CD14-positive monocyte (primary cell): Measurements from ENCODE around the gene SNUPN. TPM values are rescaled to one million over a fixed set of nuclear protein-coding genes. Genes with fewer than 3 reads are reported as not detected.
A peak's percentile ranks its signal among the peaks of the same experiment; 100 is the strongest.

Experiments
- DNase-seq, 3 donors: peaks; one replicate each; pipeline ENCODE4 v3.0.0-alpha.2; 2011 to 2022
- H2AFZ ChIP-seq: 2 replicates; pipeline ENCODE4 v1.6.0; 2012; ENCODE audit warnings: mild to moderate bottlenecking, low read depth, low read length, inconsistent platforms; ENCODE audit not compliant: insufficient read depth, poor library complexity, severe bottlenecking
- H3K27ac ChIP-seq, 2 donors: 1 replicate in 1 of 2; 2 replicates in 1 of 2; pipeline ENCODE4 v1.5.1; 2012 to 2013; ENCODE audit warnings: low read length in 2 of 2, control low read depth in 1 of 2, inconsistent platforms in 1 of 2, low read depth in 1 of 2, mild to moderate bottlenecking in 1 of 2
- H3K27me3 ChIP-seq, 2 donors: one replicate each; pipeline versions ENCODE4 v1.6.0 to v1.6.1; 2011 to 2013; ENCODE audit warnings: low read length in 2 of 2; ENCODE audit not compliant: control insufficient read depth in 2 of 2, insufficient read depth in 2 of 2
- H3K36me3 ChIP-seq, 2 donors: replicated peaks in 1 of 2; 1 replicate in 1 of 2; 2 replicates in 1 of 2; pipeline versions ENCODE4 v1.5.1 to v1.6.1; 2012 to 2013; ENCODE audit warnings: low read length in 2 of 2, control low read depth in 1 of 2, inconsistent platforms in 1 of 2, mild to moderate bottlenecking in 1 of 2; ENCODE audit not compliant: insufficient read depth in 2 of 2, control insufficient read depth in 1 of 2
- H3K4me1 ChIP-seq, 2 donors: 1 replicate in 1 of 2; 2 replicates in 1 of 2; pipeline versions ENCODE4 v1.5.1 to v1.6.1; 2012 to 2013; ENCODE audit warnings: low read length in 2 of 2, control low read depth in 1 of 2, inconsistent platforms in 1 of 2, mild to moderate bottlenecking in 1 of 2, moderate library complexity in 1 of 2; ENCODE audit not compliant: insufficient read depth in 2 of 2, control insufficient read depth in 1 of 2
- H3K4me2 ChIP-seq: replicated peaks from 2 replicates; pipeline ENCODE3; 2012; ENCODE audit warnings: low read length, moderate library complexity, mild to moderate bottlenecking; ENCODE audit not compliant: poor library complexity, severe bottlenecking; ENCODE audit errors: extremely low read depth
- H3K4me3 ChIP-seq, 3 experiments: fragments of 200-600 bp in 1 of 3; sonication (generic) in 1 of 3; replicated peaks in 1 of 3; 1 replicate in 2 of 3; 2 replicates in 1 of 3; pipeline ENCODE4 v1.5.1; 2011 to 2013; ENCODE audit warnings: low read length in 3 of 3, mild to moderate bottlenecking in 3 of 3, control low read depth in 2 of 3, low read depth in 2 of 3, inconsistent platforms in 1 of 3, moderate library complexity in 1 of 3
- H3K79me2 ChIP-seq: 2 replicates; pipeline ENCODE4 v1.6.0; 2012; ENCODE audit warnings: mild to moderate bottlenecking, control low read depth, inconsistent platforms, low read length, moderate library complexity; ENCODE audit not compliant: insufficient read depth
- H3K9ac ChIP-seq: 2 replicates; pipeline ENCODE4 v1.6.0; 2017; ENCODE audit warnings: low read length, mild to moderate bottlenecking; ENCODE audit not compliant: insufficient read depth, poor library complexity, severe bottlenecking
- H3K9me3 ChIP-seq, 2 donors: replicated peaks in 1 of 2; 1 replicate in 1 of 2; 2 replicates in 1 of 2; pipeline versions ENCODE4 v1.5.1 to v1.6.1; 2012 to 2013; ENCODE audit warnings: low read length in 2 of 2, control low read depth in 1 of 2; ENCODE audit not compliant: control insufficient read depth in 1 of 2, insufficient read depth in 1 of 2
- H4K20me1 ChIP-seq: 2 replicates; pipeline ENCODE4 v1.6.0; 2012; ENCODE audit warnings: mild to moderate bottlenecking, low read length, control low read depth, moderate library complexity; ENCODE audit not compliant: insufficient read depth
- H3K27ac Mint-ChIP-seq, 7 donors: one replicate each; pipeline ENCODE4 v1.8.0; 2020; ENCODE audit warnings: mild to moderate bottlenecking in 7 of 7, mixed read lengths in 7 of 7, moderate library complexity in 6 of 7, inconsistent platforms in 2 of 7
- H3K27me3 Mint-ChIP-seq, 3 donors: one replicate each; pipeline ENCODE4 v1.8.0; 2021 to 2022; ENCODE audit warnings: low read depth in 3 of 3, mild to moderate bottlenecking in 3 of 3, mixed read lengths in 3 of 3, moderate library complexity in 3 of 3, inconsistent platforms in 1 of 3
- H3K36me3 Mint-ChIP-seq, 2 donors: one replicate each; pipeline ENCODE4 v1.8.0; 2020; ENCODE audit warnings: mixed read lengths in 2 of 2, inconsistent platforms in 1 of 2, mild to moderate bottlenecking in 1 of 2
- H3K4me1 Mint-ChIP-seq: one replicate; pipeline ENCODE4 v1.8.0; 2020; ENCODE audit warnings: mild to moderate bottlenecking, mixed read lengths
- H3K4me3 Mint-ChIP-seq, 2 donors: one replicate each; pipeline ENCODE4 v1.8.0; 2020; ENCODE audit warnings: mild to moderate bottlenecking in 2 of 2, mixed read lengths in 2 of 2, moderate library complexity in 1 of 2
- H3K9me3 Mint-ChIP-seq, 7 donors: one replicate each; pipeline ENCODE4 v1.8.0; 2020 to 2022; ENCODE audit warnings: mixed read lengths in 7 of 7, mild to moderate bottlenecking in 6 of 7, moderate library complexity in 6 of 7, inconsistent platforms in 2 of 7
- WGBS: methylation state at CpG from one replicate; pipeline ENCODE4 v1.1.5; 2013; ENCODE audit warnings: missing lambda C conversion rate; ENCODE audit not compliant: insufficient coverage; 5-methylcytosine and 5-hydroxymethylcytosine counted together
- intact Hi-C, 2 donors: fragments of 100-400 bp; cut with micrococcal nuclease; formaldehyde crosslinking; loops; one replicate each; pipeline versions ENCODE4 v1.15.0 to v1.15.1; 2023
- polyA plus RNA-seq, 3 donors: library from polyadenylated mRNA; depleted of rRNA in 1 of 3; unstranded in 2 of 3; stranded (reverse) in 1 of 3; fragments of 300-500 nt in 2 of 3; fragments of >200 nt in 1 of 3; fragmentation: Illumina TruSeq in 2 of 3; gene quantifications; 1 replicate in 2 of 3; 2 replicates in 1 of 3; pipeline ENCODE4 v1.2.3, GENCODE V29; 2012 to 2021
- TF ChIP-seq, protein P1 (sequence below): fragments of 200-600 bp; IDR thresholded peaks from one replicate; pipeline ENCODE4 v1.8.0; 2022; ENCODE audit warnings: antibody characterized with exemption, mild to moderate bottlenecking

Gene SNUPN
- polyA plus RNA-seq, 3 donors, result 11.7 to 31.8 (median 29.3) TPM

DNA sequence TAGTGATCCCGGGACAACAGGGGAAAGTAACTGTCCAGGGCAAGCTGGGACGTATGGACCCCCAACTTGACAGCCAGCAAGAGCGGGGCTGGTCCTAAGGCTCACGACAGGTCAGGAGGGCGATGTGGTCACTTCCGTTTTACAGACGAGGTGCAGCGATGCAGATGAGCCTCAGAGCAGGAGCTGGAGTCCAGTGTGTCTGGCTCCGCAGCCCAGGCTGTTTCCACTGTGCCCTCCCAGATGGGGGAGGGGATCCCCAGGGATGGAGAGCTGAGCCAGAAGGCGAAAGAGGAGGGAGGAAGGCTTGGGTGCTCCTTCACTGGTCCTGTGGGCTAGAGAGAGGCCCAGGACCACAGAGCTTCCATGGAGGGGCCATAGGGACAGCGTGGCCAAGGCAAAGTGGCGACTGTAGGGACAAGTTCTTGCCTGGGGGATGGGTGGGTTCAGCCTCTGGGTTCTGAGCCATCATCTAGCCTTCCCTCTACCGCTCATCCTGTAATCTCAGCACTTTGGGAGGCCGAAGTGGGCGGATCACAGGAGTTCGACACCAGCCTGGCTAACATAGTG, 27.9 kb upstream of the SNUPN start:
- H3K36me3 ChIP-seq, result peaks cover 0 to 31% of the 10 kb centered on the region in 2 donors
- Mint-ChIP-seq H3K27me3 (peaks cover 3 to 6% (median 3%) of the 10 kb centered on the region in 3 donors), H3K9me3 (peaks cover 0 to 1% (median 0%) of the 10 kb centered on the region in 7 donors), H3K4me1 (peaks cover 44% of the 10 kb centered on the region), H3K27ac (no peak overlapping the region), H3K36me3 (peaks cover 36 to 43% of the 10 kb centered on the region in 2 donors), H3K4me3 (no peak overlapping the region)
- no peak overlapping the region for H3K4me3 ChIP-seq
- H4K20me1 ChIP-seq, result peaks cover 41% of the 10 kb centered on the region
- H3K79me2 ChIP-seq, result no peaks in the 10 kb centered on the region
- intact Hi-C loops, result no loop called here
- H2AFZ ChIP-seq, result no peak overlapping the region
- no peak for DNase-seq
- no peak overlapping the region for H3K4me2 ChIP-seq
- WGBS, result 99% methylated on average over 11 of the region's 16 CpGs
- H3K9ac ChIP-seq, result no peak overlapping the region
- no peaks in the 10 kb centered on the region for H3K9me3 ChIP-seq
- H3K27me3 ChIP-seq, result no peaks in the 10 kb centered on the region
- no peak overlapping the region for H3K27ac ChIP-seq
- peaks cover 18 to 40% of the 10 kb centered on the region in 2 donors for H3K4me1 ChIP-seq
- TF ChIP-seq, protein P1, sequence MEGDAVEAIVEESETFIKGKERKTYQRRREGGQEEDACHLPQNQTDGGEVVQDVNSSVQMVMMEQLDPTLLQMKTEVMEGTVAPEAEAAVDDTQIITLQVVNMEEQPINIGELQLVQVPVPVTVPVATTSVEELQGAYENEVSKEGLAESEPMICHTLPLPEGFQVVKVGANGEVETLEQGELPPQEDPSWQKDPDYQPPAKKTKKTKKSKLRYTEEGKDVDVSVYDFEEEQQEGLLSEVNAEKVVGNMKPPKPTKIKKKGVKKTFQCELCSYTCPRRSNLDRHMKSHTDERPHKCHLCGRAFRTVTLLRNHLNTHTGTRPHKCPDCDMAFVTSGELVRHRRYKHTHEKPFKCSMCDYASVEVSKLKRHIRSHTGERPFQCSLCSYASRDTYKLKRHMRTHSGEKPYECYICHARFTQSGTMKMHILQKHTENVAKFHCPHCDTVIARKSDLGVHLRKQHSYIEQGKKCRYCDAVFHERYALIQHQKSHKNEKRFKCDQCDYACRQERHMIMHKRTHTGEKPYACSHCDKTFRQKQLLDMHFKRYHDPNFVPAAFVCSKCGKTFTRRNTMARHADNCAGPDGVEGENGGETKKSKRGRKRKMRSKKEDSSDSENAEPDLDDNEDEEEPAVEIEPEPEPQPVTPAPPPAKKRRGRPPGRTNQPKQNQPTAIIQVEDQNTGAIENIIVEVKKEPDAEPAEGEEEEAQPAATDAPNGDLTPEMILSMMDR, result no peak

DNA sequence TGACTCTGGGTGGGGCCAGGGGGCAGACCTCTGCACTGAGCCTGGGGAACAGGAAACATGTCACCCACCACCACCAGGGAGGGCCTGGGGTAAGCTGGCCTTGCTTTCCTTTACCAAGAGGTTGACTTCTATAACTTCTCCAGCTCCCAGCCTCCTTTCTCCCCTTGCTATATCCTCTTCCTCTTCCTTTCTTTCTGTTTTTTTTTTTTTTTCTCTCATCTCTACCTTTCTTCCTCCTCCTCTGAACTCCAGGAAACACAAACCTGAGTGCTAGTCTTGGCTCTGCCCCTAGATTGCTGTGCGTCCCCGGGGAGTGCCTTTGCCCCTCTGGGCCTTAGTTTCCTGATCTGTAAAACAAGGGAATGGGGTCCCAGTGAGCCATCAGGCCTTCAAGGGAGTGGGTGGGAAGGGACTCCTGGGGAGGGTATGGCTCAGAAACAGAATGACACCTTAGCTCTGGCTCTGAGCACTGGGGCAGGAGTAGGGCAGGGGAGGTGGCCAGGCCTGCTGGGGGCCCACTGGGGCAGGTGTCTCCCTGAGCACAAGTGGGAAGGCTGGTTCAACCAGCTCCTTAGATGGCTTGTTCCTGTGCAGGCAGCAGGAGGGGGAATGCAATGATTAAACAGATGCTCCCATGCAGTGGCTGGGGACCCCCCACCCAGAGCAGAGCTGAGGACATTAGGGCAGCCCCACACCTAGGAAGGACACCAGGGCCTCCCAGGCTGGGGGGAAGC, 26.5 kb upstream of the SNUPN start:
- H2AFZ ChIP-seq, result no peak overlapping the region
- H3K9ac ChIP-seq, result peak overlapping the region; percentile 21
- no CpG with 5 or more reads among the region's 2 CpGs for WGBS
- H3K27me3 ChIP-seq, result no peaks in the 10 kb centered on the region
- Mint-ChIP-seq H3K27ac (peak overlapping the region in 3 of 7 donors; percentile 14 to 60 (median 29)), H3K9me3 (peaks cover 0 to 1% (median 0%) of the 10 kb centered on the region in 7 donors), H3K4me1 (peaks cover 49% of the 10 kb centered on the region), H3K36me3 (peaks cover 29 to 33% of the 10 kb centered on the region in 2 donors), H3K27me3 (peaks cover 4 to 7% (median 5%) of the 10 kb centered on the region in 3 donors), H3K4me3 (peak overlapping the region in 1 of 2 donors; percentile 35)
- peaks cover 23 to 50% of the 10 kb centered on the region in 2 donors for H3K4me1 ChIP-seq
- intact Hi-C loops, result no loop called here
- H3K36me3 ChIP-seq, result peaks cover 0 to 17% of the 10 kb centered on the region in 2 donors
- peak overlapping the region in 1 of 2 donors; percentile 45 for H3K27ac ChIP-seq
- no peaks in the 10 kb centered on the region for H3K79me2 ChIP-seq
- H4K20me1 ChIP-seq, result peaks cover 41% of the 10 kb centered on the region
- TF ChIP-seq, protein P1, result no peak
- no peak overlapping the region for H3K4me3 ChIP-seq
- no peaks in the 10 kb centered on the region for H3K9me3 ChIP-seq
- no peak for DNase-seq
- peak overlapping the region; percentile 36 for H3K4me2 ChIP-seq
